Brain pericyte (primary cell): ENCODE results near the gene MOCOS.
"Not testable (repeated sequence)": the region's sequence is repeated elsewhere in the genome, so short reads cannot be mapped to it uniquely, and the experiment has no call there.

Experiments used
- DNase-seq: peaks from one replicate; pipeline ENCODE4 v3.0.0-alpha.2; 2012; ENCODE audit warnings: low read depth, low spot score

Gene MOCOS

DNA sequence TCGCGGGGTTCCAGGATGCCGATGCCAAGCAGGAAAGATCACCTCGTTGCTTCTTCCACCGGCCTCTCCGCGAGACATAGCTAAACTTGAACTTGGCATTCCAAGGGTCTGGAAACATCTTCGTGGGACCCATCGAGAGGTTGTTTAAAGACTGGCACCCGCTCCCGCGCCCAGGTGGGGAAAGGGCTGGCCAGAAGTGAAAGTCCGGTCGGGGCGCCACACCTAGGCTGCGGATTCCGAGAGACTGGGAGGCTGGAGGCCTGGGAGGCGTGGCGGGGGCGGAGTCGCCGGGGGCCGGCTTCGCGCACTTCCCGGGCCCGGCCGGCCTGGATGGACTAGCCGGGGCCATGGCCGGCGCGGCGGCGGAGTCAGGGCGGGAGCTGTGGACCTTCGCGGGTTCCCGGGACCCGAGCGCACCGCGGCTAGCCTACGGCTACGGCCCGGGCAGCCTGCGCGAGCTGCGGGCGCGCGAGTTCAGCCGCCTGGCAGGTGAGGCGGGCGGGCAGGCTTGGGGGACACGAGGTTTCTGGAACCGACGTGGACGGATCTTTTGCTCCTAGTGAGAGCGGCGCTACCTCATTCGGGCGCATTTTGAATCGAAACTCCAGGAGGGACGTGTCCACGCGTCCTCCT is at the start of gene MOCOS:
MOCOS (plus strand) TSS at position 305 of the 633 bp plus-strand sequence; CDS start at position 348, 43 bp downstream.
- DNase-seq, result no peak

GRCh38 chr18:36139245-36139644 is 48.1 kb upstream of the MOCOS start:
- DNase-seq, result no peak

GRCh38 chr18:36141576-36141975 is 45.7 kb upstream of the MOCOS start:
- DNase-seq, result no peak

DNA sequence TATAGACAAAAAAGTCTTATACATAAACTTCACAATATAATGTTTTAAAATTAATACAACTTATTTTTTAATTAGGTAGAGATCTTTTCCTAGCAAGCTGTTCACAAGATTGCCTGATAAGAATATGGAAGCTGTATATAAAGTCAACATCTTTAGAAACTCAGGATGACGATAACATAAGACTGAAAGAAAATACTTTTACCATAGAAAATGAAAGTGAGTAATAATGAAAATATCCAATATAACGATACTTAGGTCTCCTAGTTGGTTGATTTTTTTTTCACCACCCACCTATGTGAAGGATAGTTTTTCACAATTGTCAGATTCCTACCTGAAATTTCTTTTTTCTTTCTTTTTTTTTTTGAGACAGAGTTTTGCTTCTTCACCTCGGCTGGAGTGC is 44.5 kb upstream of the MOCOS start:
- DNase-seq, result no peak

GRCh38 chr18:36143391-36143790 is 43.9 kb upstream of the MOCOS start:
- no peak for DNase-seq

DNA sequence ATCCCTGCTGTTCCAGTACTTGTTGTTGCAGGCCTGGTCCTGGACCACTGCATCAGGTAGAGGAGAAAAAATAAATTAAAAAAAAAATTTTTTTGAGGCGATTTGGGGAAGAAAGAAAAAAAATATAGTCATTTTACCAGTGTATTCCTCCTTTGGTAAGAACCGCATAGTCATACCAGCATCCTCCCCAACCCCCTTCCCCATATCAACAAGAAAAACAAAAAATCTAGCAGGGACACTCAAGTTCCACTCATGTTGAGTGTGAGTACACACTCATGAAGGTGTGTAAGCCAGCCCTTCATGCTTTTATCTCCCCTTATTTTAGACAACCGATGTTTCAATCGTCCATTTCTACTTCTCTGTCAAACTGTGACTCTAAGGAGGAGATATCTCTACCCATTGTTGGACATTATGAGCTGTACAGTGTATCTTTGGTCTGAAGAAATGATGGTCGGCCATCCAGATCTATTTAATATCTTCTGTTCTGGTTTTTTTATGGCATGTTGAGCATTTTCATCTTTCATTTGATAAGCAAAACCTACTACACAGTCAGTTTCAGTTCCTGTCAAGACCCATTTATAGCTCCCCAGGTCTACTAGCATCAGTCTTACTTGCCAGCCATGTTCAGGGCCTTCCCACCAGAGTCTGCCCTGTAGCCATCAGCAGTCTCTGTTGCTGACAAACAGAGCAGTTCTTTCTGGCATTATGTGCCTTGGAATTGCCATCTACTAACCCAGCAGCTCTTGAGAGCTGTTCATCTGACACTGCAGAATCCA is 37.6 kb upstream of the MOCOS start:
- DNase-seq, result no peak

GRCh38 chr18:36152781-36153180 is 34.5 kb upstream of the MOCOS start:
- no peak for DNase-seq

GRCh38 chr18:36153203-36153602 is 34.1 kb upstream of the MOCOS start:
- no peak for DNase-seq

- no peak for DNase-seq
These were observed 33.5 kb upstream of the MOCOS start for GRCh38 chr18:36153771-36154170.

- no peak for DNase-seq
These were observed 31.2 kb upstream of the MOCOS start for GRCh38 chr18:36155851-36156757.

GRCh38 chr18:36157441-36157840 is 29.9 kb upstream of the MOCOS start:
- no peak for DNase-seq

DNA sequence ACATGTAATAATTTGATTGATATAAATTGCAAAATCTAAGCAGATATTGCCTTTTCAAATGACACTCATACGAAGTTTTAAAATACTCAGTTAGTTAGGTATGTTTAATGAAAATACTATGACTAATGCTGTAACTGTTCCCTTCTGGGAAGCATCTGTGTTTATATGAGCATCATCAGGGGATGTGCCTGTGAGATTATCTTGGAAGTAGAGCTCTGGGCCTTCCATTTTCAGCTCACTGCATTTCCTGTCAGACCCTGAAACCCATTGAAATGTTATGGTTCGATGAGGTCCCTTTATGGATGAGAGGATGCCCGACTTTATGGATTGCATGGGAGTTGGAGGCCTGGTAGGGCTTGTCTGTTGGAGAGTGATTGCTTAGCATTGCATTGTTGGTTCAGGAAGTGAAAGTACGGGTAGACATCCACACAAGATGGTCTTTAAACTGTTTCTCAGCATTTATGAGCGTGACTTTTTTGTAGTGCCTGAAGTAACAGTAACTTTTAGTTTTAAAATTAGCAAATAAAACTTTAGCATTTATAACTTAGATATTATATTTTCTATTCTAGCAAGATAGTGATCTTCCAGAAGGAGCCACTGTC is 28.9 kb upstream of the MOCOS start:
- peak; percentile 25 for DNase-seq

- DNase-seq, result no peak
These were observed 26.3 kb upstream of the MOCOS start for GRCh38 chr18:36160959-36161371.

GRCh38 chr18:36162981-36163380 is 24.3 kb upstream of the MOCOS start:
- DNase-seq, result no peak

GRCh38 chr18:36167692-36168218 is 19.5 kb upstream of the MOCOS start:
- DNase-seq, result no peak

- DNase-seq, result not testable (repeated sequence)
These were observed 19.0 kb upstream of the MOCOS start for GRCh38 chr18:36168296-36168695.

DNA sequence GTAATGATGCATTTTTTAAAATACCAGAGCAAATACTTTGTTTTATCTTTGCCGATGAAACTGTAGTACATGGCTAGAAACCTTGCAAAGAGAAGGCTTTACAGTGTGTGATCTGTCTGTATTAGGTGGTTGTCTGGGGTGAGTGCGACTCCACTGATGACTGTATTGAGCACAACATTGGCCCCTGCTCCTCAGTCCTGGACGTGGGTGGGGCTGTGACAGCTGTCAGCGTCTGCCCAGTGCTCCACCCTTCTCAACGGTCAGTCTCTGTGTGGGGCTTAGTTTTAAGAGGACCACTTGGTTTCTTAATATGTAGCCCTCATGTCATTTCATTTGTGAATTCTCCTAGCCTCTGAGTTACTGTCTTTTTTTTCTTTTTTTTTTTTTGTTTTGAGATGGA is 17.4 kb upstream of the MOCOS start:
- DNase-seq, result no peak

DNA sequence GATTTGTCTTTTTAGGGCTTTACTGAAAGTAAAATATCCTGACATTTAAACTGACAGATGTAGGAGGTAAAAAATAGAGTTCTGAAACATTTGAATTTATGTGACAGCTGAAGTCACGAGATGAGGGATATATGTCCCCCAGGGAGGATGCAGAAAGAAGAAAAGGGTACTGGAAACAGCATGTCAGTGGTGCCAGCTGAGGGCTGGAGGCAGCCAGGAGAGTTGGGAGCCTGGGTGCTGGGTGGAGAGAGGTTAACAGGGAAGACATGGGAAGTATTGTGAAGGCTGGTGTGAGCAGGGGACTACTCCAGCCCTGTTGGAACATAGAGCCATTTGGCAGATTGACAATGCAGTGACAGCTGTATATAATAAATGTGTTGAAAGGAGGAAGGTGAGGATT is 11.8 kb upstream of the MOCOS start:
- no peak for DNase-seq

DNA sequence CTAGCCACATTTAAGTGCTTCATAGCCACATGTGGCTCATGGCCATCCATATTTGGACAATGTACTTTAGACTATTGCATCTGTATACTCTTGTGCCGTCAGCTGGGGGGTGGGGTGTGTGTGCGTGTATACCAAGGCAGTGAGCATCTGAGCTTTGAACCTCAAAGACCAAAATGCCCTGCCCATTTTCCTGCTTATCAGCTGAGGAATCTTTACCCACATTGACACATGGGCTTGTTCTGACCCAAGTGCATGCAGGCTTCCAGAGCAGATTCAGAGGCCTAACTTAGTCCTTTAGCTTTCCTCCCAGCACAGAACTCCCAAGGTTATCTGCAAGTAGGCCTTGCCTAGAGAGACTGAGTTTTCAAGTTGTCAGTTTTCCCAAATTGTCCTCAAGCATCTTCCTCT is 11.1 kb upstream of the MOCOS start:
- no peak for DNase-seq

- DNase-seq, result no peak
These were observed 10.6 kb upstream of the MOCOS start for GRCh38 chr18:36176711-36177110.

GRCh38 chr18:36177913-36178312 is 9.4 kb upstream of the MOCOS start:
- DNase-seq, result no peak
